Keratinocyte (primary cell): ENCODE results near the gene THRAP3.

Experiments used
- CTCF ChIP-seq, 3 experiments: IDR thresholded peaks in 1 of 3; conservative IDR thresholded peaks in 1 of 3; optimal IDR thresholded peaks in 1 of 3; 2 replicates in 2 of 3; 3 replicates in 1 of 3; pipeline versions ENCODE3 to v1.5.1; 2011; ENCODE audit warnings: low read length in 3 of 3, mild to moderate bottlenecking in 3 of 3, moderate library complexity in 2 of 3, control low read depth in 1 of 3, inconsistent platforms in 1 of 3; ENCODE audit not compliant: insufficient read depth in 2 of 3; ENCODE audit errors: extremely low read depth in 1 of 3
- EZH2 ChIP-seq: IDR thresholded peaks from one replicate; pipeline ENCODE4 v1.6.1; 2012; ENCODE audit warnings: inconsistent platforms, mild to moderate bottlenecking, low read length, moderate library complexity

GRCh38 chr1:36341626-36342320, 117.5 kb downstream of the THRAP3 start:
- no peak for TF ChIP-seq CTCF (optimal IDR thresholded peaks at IDR 0.05 in 1 of 3, IDR thresholded peaks at IDR 0.05 in 1 of 3, conservative IDR thresholded peaks at IDR 0.05 in 1 of 3; ENCODE audit: extremely low read depth in 1 of 3, insufficient read depth in 2 of 3, low read length in 3 of 3)
- no peak for TF ChIP-seq EZH2
